Mesothelial cell of epicardium (in vitro differentiated cells): ENCODE results near the gene VGF. TPM values are rescaled to one million over a fixed set of nuclear protein-coding genes. Genes with fewer than 3 reads are reported as not detected.
A peak's percentile ranks its signal among the peaks of the same experiment; 100 is the strongest.

Source experiments
- DNase-seq, 2 experiments: peaks; one replicate each; pipeline ENCODE4 v3.0.0; 2021; ENCODE audit warnings: low spot score in 2 of 2; ENCODE audit not compliant: unreplicated experiment in 2 of 2
- H3K27ac Mint-ChIP-seq: 2 replicates; pipeline ENCODE4 v1.8.0; 2021; ENCODE audit warnings: mixed read lengths
- H3K27me3 Mint-ChIP-seq: 2 replicates; pipeline ENCODE4 v1.8.0; 2021; ENCODE audit warnings: low read depth, mixed read lengths
- H3K36me3 Mint-ChIP-seq: 2 replicates; pipeline ENCODE4 v1.8.0; 2021; ENCODE audit warnings: mixed read lengths
- H3K4me1 Mint-ChIP-seq: 2 replicates; pipeline ENCODE4 v1.8.0; 2021; ENCODE audit warnings: mixed read lengths
- H3K4me3 Mint-ChIP-seq: 2 replicates; pipeline ENCODE4 v1.8.0; 2021; ENCODE audit warnings: mild to moderate bottlenecking, moderate library complexity, mixed read lengths
- H3K9me3 Mint-ChIP-seq: 2 replicates; pipeline ENCODE4 v1.8.0; 2021; ENCODE audit warnings: mixed read lengths
- CTCF ChIP-seq: fragments of 200-600 bp; sonication (generic); IDR thresholded peaks from one replicate; pipeline ENCODE4 v1.5.0; 2021; ENCODE audit warnings: antibody characterized with exemption; ENCODE audit not compliant: unreplicated experiment
- total RNA-seq: library from RNA; stranded (reverse); gene quantifications from 3 replicates; pipeline ENCODE4 v1.2.1, GENCODE V29; 2021

Gene VGF
- total RNA-seq, 1 donor from 2014 or later = 0.36 TPM

- DNase-seq = no peak
- Mint-ChIP-seq H3K4me1 (peaks cover 16% of the 10 kb centered on the region), H3K27ac (no peak overlapping the region), H3K9me3 (no peaks in the 10 kb centered on the region), H3K36me3 (peaks cover 22% of the 10 kb centered on the region), H3K27me3 (peaks cover 2% of the 10 kb centered on the region), H3K4me3 (peak overlapping the region; percentile 16)
- no peak for TF ChIP-seq CTCF
Measured at GRCh38 chr7:101156277-101156676, 9.1 kb downstream of the VGF start.

GRCh38 chr7:101155303-101155702, 10.1 kb downstream of the VGF start:
- DNase-seq = no peak
- H3K4me1 Mint-ChIP-seq = peaks cover 14% of the 10 kb centered on the region
- H3K36me3 Mint-ChIP-seq = peaks cover 19% of the 10 kb centered on the region
- peaks cover 2% of the 10 kb centered on the region for H3K27me3 Mint-ChIP-seq
- H3K4me3 Mint-ChIP-seq = peak overlapping the region; percentile 80
- H3K9me3 Mint-ChIP-seq = no peaks in the 10 kb centered on the region
- TF ChIP-seq CTCF = no peak
- H3K27ac Mint-ChIP-seq = peak overlapping the region; percentile 71

GRCh38 chr7:101154693-101155102, 10.7 kb downstream of the VGF start:
- H3K4me3 Mint-ChIP-seq = peak overlapping the region; percentile 80
- TF ChIP-seq CTCF = no peak
- no peak overlapping the region for H3K27ac Mint-ChIP-seq
- H3K9me3 Mint-ChIP-seq = no peaks in the 10 kb centered on the region
- H3K27me3 Mint-ChIP-seq = peaks cover 2% of the 10 kb centered on the region
- peaks cover 14% of the 10 kb centered on the region for H3K4me1 Mint-ChIP-seq
- peaks cover 19% of the 10 kb centered on the region for H3K36me3 Mint-ChIP-seq
- DNase-seq = no peak

GRCh38 chr7:101153969-101154692, 11.2 kb downstream of the VGF start, which contains the start of gene AP1S1:
TSS of gene AP1S1 (plus strand) at chr7:101154476. CDS start at chr7:101154515, 39 bp downstream.
- peak within 1 kb of the TSS; percentile 71 for H3K27ac Mint-ChIP-seq
- peaks cover 16% of the 10 kb centered on the region for H3K36me3 Mint-ChIP-seq
- H3K27me3 Mint-ChIP-seq = peaks cover 2% of the 10 kb centered on the region
- peaks cover 14% of the 10 kb centered on the region for H3K4me1 Mint-ChIP-seq
- peak within 1 kb of the TSS; percentile 80 for H3K4me3 Mint-ChIP-seq
- H3K9me3 Mint-ChIP-seq = no peaks in the 10 kb centered on the region
- peak; percentile 89 to 92 for DNase-seq
- no peak for TF ChIP-seq CTCF

GRCh38 chr7:101151908-101152651, 13.3 kb downstream of the VGF start:
- H3K27ac Mint-ChIP-seq = no peak overlapping the region
- H3K4me1 Mint-ChIP-seq = peaks cover 14% of the 10 kb centered on the region
- DNase-seq = no peak
- no peak for TF ChIP-seq CTCF
- peaks cover 5% of the 10 kb centered on the region for H3K36me3 Mint-ChIP-seq
- no peaks in the 10 kb centered on the region for H3K9me3 Mint-ChIP-seq
- H3K27me3 Mint-ChIP-seq = peaks cover 7% of the 10 kb centered on the region
- H3K4me3 Mint-ChIP-seq = no peak overlapping the region
